GM12878 (cell line): ENCODE results near the gene JDP2. TPM values are rescaled to one million over a fixed set of nuclear protein-coding genes. Genes with fewer than 3 reads are reported as not detected.
A peak's percentile ranks its signal among the peaks of the same experiment; 100 is the strongest.

ENCODE experiments used
- ASH2L ChIP-seq: fragments of 300-600, 200-600 bp; sonication (generic); IDR thresholded peaks from 2 replicates; pipeline ENCODE4 v1.6.1; 2017; ENCODE audit warnings: low read depth, mild to moderate bottlenecking, borderline replicate concordance
- BMI1 ChIP-seq: fragments of 450-650 bp; IDR thresholded peaks from 2 replicates; pipeline ENCODE4 v1.6.1; 2016; ENCODE audit warnings: mild to moderate bottlenecking, moderate library complexity, borderline replicate concordance
- CHD1 ChIP-seq: IDR thresholded peaks from 2 replicates; pipeline ENCODE4 v1.6.1; 2012; ENCODE audit warnings: low read depth, low read length, improper control_type of control experiment
- CHD2 ChIP-seq: IDR thresholded peaks from 2 replicates; pipeline ENCODE4 v1.6.1; 2011; ENCODE audit warnings: low read depth, low read length, improper control_type of control experiment, borderline replicate concordance
- CHD4 ChIP-seq: fragments of 200-600 bp; sonication (generic); IDR thresholded peaks from 2 replicates; pipeline ENCODE4 v1.6.1; 2016; ENCODE audit warnings: mild to moderate bottlenecking
- ETV6 ChIP-seq, 2 experiments: fragments of 450-650 bp in 1 of 2; IDR thresholded peaks in 1 of 2; conservative IDR thresholded peaks in 1 of 2; 2 replicates each; pipeline ENCODE4 v1.6.1; 2014; ENCODE audit warnings: antibody characterized with exemption in 1 of 2, borderline replicate concordance in 1 of 2, low read depth in 1 of 2, mild to moderate bottlenecking in 1 of 2, moderate library complexity in 1 of 2
- EZH2 ChIP-seq: IDR thresholded peaks from 2 replicates; pipeline ENCODE4 v1.6.1; 2012; ENCODE audit warnings: low read depth, mild to moderate bottlenecking, control low read depth, inconsistent platforms, low read length, borderline replicate concordance; ENCODE audit not compliant: control insufficient read depth
- HCFC1 ChIP-seq: fragments of 150-350 bp; IDR thresholded peaks from 2 replicates; pipeline ENCODE4 v1.6.1; 2014; ENCODE audit warnings: low read length
- IRF4 ChIP-seq: IDR thresholded peaks from 2 replicates; pipeline ENCODE4 v1.6.1; 2011; ENCODE audit warnings: low read depth, low read length
- MLLT1 ChIP-seq: fragments of 450-650 bp; IDR thresholded peaks from 2 replicates; pipeline ENCODE4 v1.6.1; 2016; ENCODE audit warnings: mild to moderate bottlenecking
- NKRF ChIP-seq: fragments of 450-650 bp; conservative IDR thresholded peaks from 2 replicates; pipeline ENCODE4 v1.6.1; 2017; ENCODE audit warnings: mild to moderate bottlenecking, moderate library complexity
- POLR2AphosphoS5 ChIP-seq: IDR thresholded peaks from 2 replicates; pipeline ENCODE4 v1.6.1; 2011; ENCODE audit warnings: mild to moderate bottlenecking, low read length, inconsistent platforms
- RBBP5 ChIP-seq: fragments of 200-600 bp; sonication (generic); conservative IDR thresholded peaks from 2 replicates; pipeline ENCODE4 v1.6.1; 2016
- RELB ChIP-seq: fragments of 450-650 bp; IDR thresholded peaks from 2 replicates; pipeline ENCODE4 v1.6.1; 2017; ENCODE audit warnings: low read depth, mild to moderate bottlenecking, moderate library complexity
- RUNX3 ChIP-seq: IDR thresholded peaks from 2 replicates; pipeline ENCODE4 v1.6.1; 2012; ENCODE audit warnings: low read length, inconsistent platforms
- SRF ChIP-seq, 2 experiments: IDR thresholded peaks; 2 replicates each; pipeline ENCODE4 v1.6.1; 2011; ENCODE audit warnings: low read depth in 2 of 2, low read length in 2 of 2, mild to moderate bottlenecking in 1 of 2, moderate library complexity in 1 of 2
- TCF12 ChIP-seq: IDR thresholded peaks from 2 replicates; pipeline ENCODE4 v1.6.1; 2011; ENCODE audit warnings: low read depth, mild to moderate bottlenecking, low read length
- TCF7 ChIP-seq: IDR thresholded peaks from 2 replicates; pipeline ENCODE4 v1.6.1; 2014; ENCODE audit warnings: antibody characterized with exemption, borderline replicate concordance
- YY1 ChIP-seq: IDR thresholded peaks from 2 replicates; pipeline ENCODE4 v1.6.1; 2011; ENCODE audit warnings: low read depth, mild to moderate bottlenecking, low read length
- ZNF274 ChIP-seq: IDR thresholded peaks from one replicate; pipeline ENCODE4 v1.8.0; 2011; ENCODE audit not compliant: insufficient read length, insufficient read depth
- polyA plus RNA-seq, 11 experiments: library from polyadenylated mRNA; depleted of rRNA in 4 of 11; unstranded in 6 of 11; stranded (reverse) in 5 of 11; fragments of >200 nt; fragmentation: Nextera tagmentation in 4 of 11; fragmentation: Illumina TruSeq in 1 of 11; extraction: Ambion mirVana in 4 of 11; extraction: Trizol in 1 of 11; gene quantifications; 1 replicate in 1 of 11; 2 replicates in 10 of 11; pipeline versions ENCODE4 v1.2.1 to v1.2.3, GENCODE V29; 2011 to 2016; ENCODE audit warnings: inconsistent platforms in 2 of 11, missing spikeins in 2 of 11, low read depth in 1 of 11
- total RNA-seq, 4 experiments: library from RNA; depleted of rRNA in 3 of 4; stranded (reverse); fragments of >200 nt in 3 of 4; fragmentation: Illumina TruSeq in 1 of 4; extraction: Trizol in 1 of 4; gene quantifications; 2 replicates each; pipeline versions ENCODE4 v1.2.1 to v1.2.3, GENCODE V29; 2013 to 2021
- TF ChIP-seq, protein P1 (sequence below): IDR thresholded peaks from 2 replicates; pipeline ENCODE4 v1.6.1; 2011; ENCODE audit warnings: borderline replicate concordance, low read depth, mild to moderate bottlenecking, moderate library complexity, low read length; ENCODE audit not compliant: insufficient read depth, poor library complexity, severe bottlenecking
- TF ChIP-seq, protein P2 (sequence below): IDR thresholded peaks from 2 replicates; pipeline ENCODE4 v1.6.1; 2012; ENCODE audit warnings: low read depth, low read length, improper control_type of control experiment

JDP2 gene
- total and polyA plus RNA-seq, 10 of the 15 experiments (the other 5 are each of a cell fraction or from before 2014, with no cell fraction given) = 0.71 to 21.3 (median 11.2) TPM

DNA sequence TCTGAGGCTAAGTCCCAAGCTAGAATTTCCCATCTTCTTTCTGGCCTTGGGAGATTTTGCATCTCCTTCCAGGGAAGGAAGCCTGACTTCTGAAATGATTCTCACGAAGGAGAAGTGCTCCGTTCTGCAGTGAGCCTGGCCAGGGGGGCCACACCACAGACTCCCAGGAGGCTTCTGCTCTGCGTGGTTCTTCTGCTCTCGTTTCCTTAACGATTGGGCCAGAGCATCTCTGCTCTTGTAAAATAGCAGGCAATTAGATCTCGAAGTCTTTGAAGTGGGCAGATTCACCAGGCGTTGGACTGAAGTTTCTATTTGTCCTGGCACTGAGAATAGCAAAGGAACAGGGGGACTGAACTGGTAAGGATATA, 87.8 kb downstream of the JDP2 start (continued):
- no peak for TF ChIP-seq CHD1
- TF ChIP-seq, protein P1, sequence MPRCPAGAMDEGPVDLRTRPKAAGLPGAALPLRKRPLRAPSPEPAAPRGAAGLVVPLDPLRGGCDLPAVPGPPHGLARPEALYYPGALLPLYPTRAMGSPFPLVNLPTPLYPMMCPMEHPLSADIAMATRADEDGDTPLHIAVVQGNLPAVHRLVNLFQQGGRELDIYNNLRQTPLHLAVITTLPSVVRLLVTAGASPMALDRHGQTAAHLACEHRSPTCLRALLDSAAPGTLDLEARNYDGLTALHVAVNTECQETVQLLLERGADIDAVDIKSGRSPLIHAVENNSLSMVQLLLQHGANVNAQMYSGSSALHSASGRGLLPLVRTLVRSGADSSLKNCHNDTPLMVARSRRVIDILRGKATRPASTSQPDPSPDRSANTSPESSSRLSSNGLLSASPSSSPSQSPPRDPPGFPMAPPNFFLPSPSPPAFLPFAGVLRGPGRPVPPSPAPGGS = peak; percentile 83
- TF ChIP-seq RELB = peak; percentile 66; the same call in 1 of the 2 replicates
- TF ChIP-seq SRF (IDR thresholded peaks at IDR 0.05; ENCODE audit: low read depth in 2 of 2, low read length in 2 of 2) = 0 out of 4 replicates have a peak, but pooled peaks of 1 of the 2 experiments have one; percentile 28
- TF ChIP-seq BMI1 = peak; percentile 49; the same call in 1 of the 2 replicates
- no peak for TF ChIP-seq EZH2
- TF ChIP-seq ETV6 (conservative IDR thresholded peaks at IDR 0.05 in 1 of 2, IDR thresholded peaks at IDR 0.05 in 1 of 2; ENCODE audit: borderline replicate concordance in 1 of 2, low read depth in 1 of 2) = peak in 1 of 2 experiments; percentile 71; a peak in 2 of 4 replicates
- TF ChIP-seq CHD4 = no peak
- peak; percentile 28; the same call in 1 of the 2 replicates for TF ChIP-seq MLLT1
- TF ChIP-seq RUNX3 = peak; percentile 89
- no peak for TF ChIP-seq NKRF
- no peak for TF ChIP-seq RBBP5
- peak; percentile 83 for TF ChIP-seq POLR2AphosphoS5
- TF ChIP-seq HCFC1 = no peak
- no peak for TF ChIP-seq ASH2L
- no peak for TF ChIP-seq ZNF274
- TF ChIP-seq CHD2 = no peak
- peak; percentile 86 for TF ChIP-seq TCF12
- TF ChIP-seq, protein P2, sequence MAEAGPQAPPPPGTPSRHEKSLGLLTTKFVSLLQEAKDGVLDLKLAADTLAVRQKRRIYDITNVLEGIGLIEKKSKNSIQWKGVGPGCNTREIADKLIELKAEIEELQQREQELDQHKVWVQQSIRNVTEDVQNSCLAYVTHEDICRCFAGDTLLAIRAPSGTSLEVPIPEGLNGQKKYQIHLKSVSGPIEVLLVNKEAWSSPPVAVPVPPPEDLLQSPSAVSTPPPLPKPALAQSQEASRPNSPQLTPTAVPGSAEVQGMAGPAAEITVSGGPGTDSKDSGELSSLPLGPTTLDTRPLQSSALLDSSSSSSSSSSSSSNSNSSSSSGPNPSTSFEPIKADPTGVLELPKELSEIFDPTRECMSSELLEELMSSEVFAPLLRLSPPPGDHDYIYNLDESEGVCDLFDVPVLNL = no peak
- TF ChIP-seq YY1 = peak; percentile 8; the same call in 1 of the 2 replicates
- peak; percentile 87 for TF ChIP-seq IRF4
- TF ChIP-seq TCF7 = peak; percentile 89
